Keratinocyte (primary cell): ENCODE results near the gene SCFD2. TPM values are rescaled to one million over a fixed set of nuclear protein-coding genes. Genes with fewer than 3 reads are reported as not detected.
"Not testable (repeated sequence)": the region's sequence is repeated elsewhere in the genome, so short reads cannot be mapped to it uniquely, and the experiment has no call there.

ENCODE experiments used
- DNase-seq: peaks from one replicate; pipeline ENCODE4 v3.0.0-alpha.2; 2011; ENCODE audit warnings: low read depth, missing footprints, low spot score
- FAIRE-seq: peaks from 2 replicates; lab custom pipeline; 2011; peaks lifted over from hg19 to GRCh38; lab: Jason Lieb, UNC
- H2AFZ ChIP-seq: 2 replicates; pipeline ENCODE4 v1.6.0; 2012; ENCODE audit warnings: low read length, control low read depth, inconsistent platforms; ENCODE audit not compliant: control insufficient read depth
- H3K27ac ChIP-seq: 2 replicates; pipeline ENCODE4 v1.5.1; 2011; ENCODE audit warnings: low read length; ENCODE audit not compliant: control insufficient read depth, insufficient read depth
- H3K27me3 ChIP-seq: 3 replicates; pipeline ENCODE4 v1.6.0; 2011; ENCODE audit warnings: low read length; ENCODE audit not compliant: control insufficient read depth, insufficient read depth; ENCODE audit errors: extremely low read depth
- H3K36me3 ChIP-seq, 2 experiments: 2 replicates in 1 of 2; 3 replicates in 1 of 2; pipeline ENCODE4 v1.5.1; 2011; ENCODE audit warnings: low read length in 2 of 2, mild to moderate bottlenecking in 1 of 2; ENCODE audit not compliant: control insufficient read depth in 2 of 2, insufficient read depth in 2 of 2; ENCODE audit errors: extremely low read depth in 1 of 2
- H3K4me1 ChIP-seq: 3 replicates; pipeline ENCODE4 v1.5.1; 2011; ENCODE audit warnings: low read length; ENCODE audit not compliant: control insufficient read depth, insufficient read depth; ENCODE audit errors: extremely low read depth
- H3K4me2 ChIP-seq: 3 replicates; pipeline ENCODE4 v1.6.0; 2011; ENCODE audit warnings: low read depth, low read length; ENCODE audit not compliant: control insufficient read depth, insufficient read depth; ENCODE audit errors: extremely low read depth
- H3K4me3 ChIP-seq, 3 experiments: fragments of 200-600 bp in 1 of 3; sonication (generic) in 1 of 3; 2 replicates in 2 of 3; 3 replicates in 1 of 3; pipeline ENCODE4 v1.5.1; 2011 to 2016; ENCODE audit warnings: low read length in 3 of 3, mild to moderate bottlenecking in 3 of 3, control low read depth in 2 of 3, inconsistent platforms in 1 of 3, low read depth in 1 of 3, mixed read lengths in 1 of 3, mixed run types in 1 of 3, moderate library complexity in 1 of 3; ENCODE audit not compliant: control insufficient read depth in 2 of 3, insufficient read depth in 2 of 3; ENCODE audit errors: extremely low read depth in 1 of 3
- H3K79me2 ChIP-seq: 2 replicates; pipeline ENCODE4 v1.6.0; 2012; ENCODE audit warnings: low read length; ENCODE audit not compliant: control insufficient read depth, insufficient read depth
- H3K9ac ChIP-seq: 3 replicates; pipeline ENCODE4 v1.6.0; 2011; ENCODE audit warnings: low read length; ENCODE audit not compliant: control insufficient read depth, insufficient read depth; ENCODE audit errors: extremely low read depth
- H3K9me1 ChIP-seq: 3 replicates; pipeline ENCODE4 v1.6.0; 2011; ENCODE audit warnings: low read length; ENCODE audit not compliant: control insufficient read depth, insufficient read depth; ENCODE audit errors: extremely low read depth
- H3K9me3 ChIP-seq: 2 replicates; pipeline ENCODE4 v1.5.1; 2012; ENCODE audit warnings: low read depth, low read length; ENCODE audit not compliant: control insufficient read depth
- H4K20me1 ChIP-seq: 3 replicates; pipeline ENCODE4 v1.6.0; 2011; ENCODE audit warnings: low read length; ENCODE audit not compliant: control insufficient read depth, insufficient read depth; ENCODE audit errors: extremely low read depth
- EZH2 ChIP-seq: IDR thresholded peaks from one replicate; pipeline ENCODE4 v1.6.1; 2012; ENCODE audit warnings: inconsistent platforms, mild to moderate bottlenecking, low read length, moderate library complexity
- dilution Hi-C: fragments of 300-500 bp; cut with MboI; formaldehyde crosslinking; loops from one replicate; pipeline ENCODE4 v1.7.0; 2020; ENCODE audit warnings: low sequenced_read_pairs; ENCODE audit not compliant: extremely low pct_ligation_motif_present
- polyA plus RNA-seq, 5 experiments: library from polyadenylated mRNA; depleted of rRNA in 3 of 5; stranded (reverse) in 3 of 5; stranded (forward) in 1 of 5; unstranded in 1 of 5; fragments of >200 nt; gene quantifications; 1 replicate in 1 of 5; 2 replicates in 3 of 5; 3 replicates in 1 of 5; pipeline versions ENCODE4 v1.2.1 to v1.2.3, GENCODE V29; 2011 to 2012; ENCODE audit warnings: missing spikeins in 2 of 5, low read depth in 1 of 5, low replicate concordance in 1 of 5
- TF ChIP-seq, protein P1 (sequence below), 3 experiments: IDR thresholded peaks in 1 of 3; conservative IDR thresholded peaks in 1 of 3; optimal IDR thresholded peaks in 1 of 3; 2 replicates in 2 of 3; 3 replicates in 1 of 3; pipeline versions ENCODE3 to v1.5.1; 2011; ENCODE audit warnings: low read length in 3 of 3, mild to moderate bottlenecking in 3 of 3, moderate library complexity in 2 of 3, control low read depth in 1 of 3, inconsistent platforms in 1 of 3; ENCODE audit not compliant: insufficient read depth in 2 of 3; ENCODE audit errors: extremely low read depth in 1 of 3

Gene SCFD2
- polyA plus RNA-seq, 1 donor (not counting 4 experiments of a cell fraction or from before 2014, with no cell fraction given), result 13.9 TPM

DNA sequence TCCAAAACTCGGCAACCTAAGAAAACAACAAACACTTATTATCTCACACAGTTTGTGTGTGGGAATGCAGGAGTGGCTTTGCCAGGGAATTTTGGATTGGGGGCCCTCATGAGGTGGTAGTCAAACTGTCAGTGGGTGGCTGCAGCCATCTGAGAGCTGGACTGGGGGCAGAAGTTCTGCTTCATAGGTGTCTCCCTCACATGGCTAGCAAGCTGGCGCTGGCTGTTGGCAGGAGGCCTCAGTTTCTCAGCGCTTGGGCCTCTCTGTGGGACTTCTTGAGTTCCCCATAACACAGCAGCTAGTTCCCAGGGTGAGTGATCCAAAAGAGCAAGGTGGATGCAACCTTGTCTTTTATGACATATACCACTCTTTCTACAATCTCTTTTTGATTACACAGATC is 529.7 kb downstream of the SCFD2 start:
- no peak overlapping the region for H3K9ac ChIP-seq
- H3K79me2 ChIP-seq, result no peaks in the 10 kb centered on the region
- H3K36me3 ChIP-seq, result no peaks in the 10 kb centered on the region
- TF ChIP-seq EZH2, result no peak
- TF ChIP-seq, protein P1, sequence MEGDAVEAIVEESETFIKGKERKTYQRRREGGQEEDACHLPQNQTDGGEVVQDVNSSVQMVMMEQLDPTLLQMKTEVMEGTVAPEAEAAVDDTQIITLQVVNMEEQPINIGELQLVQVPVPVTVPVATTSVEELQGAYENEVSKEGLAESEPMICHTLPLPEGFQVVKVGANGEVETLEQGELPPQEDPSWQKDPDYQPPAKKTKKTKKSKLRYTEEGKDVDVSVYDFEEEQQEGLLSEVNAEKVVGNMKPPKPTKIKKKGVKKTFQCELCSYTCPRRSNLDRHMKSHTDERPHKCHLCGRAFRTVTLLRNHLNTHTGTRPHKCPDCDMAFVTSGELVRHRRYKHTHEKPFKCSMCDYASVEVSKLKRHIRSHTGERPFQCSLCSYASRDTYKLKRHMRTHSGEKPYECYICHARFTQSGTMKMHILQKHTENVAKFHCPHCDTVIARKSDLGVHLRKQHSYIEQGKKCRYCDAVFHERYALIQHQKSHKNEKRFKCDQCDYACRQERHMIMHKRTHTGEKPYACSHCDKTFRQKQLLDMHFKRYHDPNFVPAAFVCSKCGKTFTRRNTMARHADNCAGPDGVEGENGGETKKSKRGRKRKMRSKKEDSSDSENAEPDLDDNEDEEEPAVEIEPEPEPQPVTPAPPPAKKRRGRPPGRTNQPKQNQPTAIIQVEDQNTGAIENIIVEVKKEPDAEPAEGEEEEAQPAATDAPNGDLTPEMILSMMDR (optimal IDR thresholded peaks at IDR 0.05 in 1 of 3, IDR thresholded peaks at IDR 0.05 in 1 of 3, conservative IDR thresholded peaks at IDR 0.05 in 1 of 3; ENCODE audit: extremely low read depth in 1 of 3, insufficient read depth in 2 of 3, low read length in 3 of 3), result no peak
- no peak overlapping the region for H3K4me2 ChIP-seq
- no peaks in the 10 kb centered on the region for H3K9me1 ChIP-seq
- dilution Hi-C loops, result no loop called here
- H2AFZ ChIP-seq, result no peak overlapping the region
- no peak for DNase-seq
- H3K4me1 ChIP-seq, result peaks cover 58% of the 10 kb centered on the region
- H3K4me3 ChIP-seq, result no peak overlapping the region
- H3K9me3 ChIP-seq, result no peaks in the 10 kb centered on the region
- H3K27me3 ChIP-seq, result no peaks in the 10 kb centered on the region
- H3K27ac ChIP-seq, result no peak overlapping the region
- no peaks in the 10 kb centered on the region for H4K20me1 ChIP-seq
- FAIRE-seq, result no peak

DNA sequence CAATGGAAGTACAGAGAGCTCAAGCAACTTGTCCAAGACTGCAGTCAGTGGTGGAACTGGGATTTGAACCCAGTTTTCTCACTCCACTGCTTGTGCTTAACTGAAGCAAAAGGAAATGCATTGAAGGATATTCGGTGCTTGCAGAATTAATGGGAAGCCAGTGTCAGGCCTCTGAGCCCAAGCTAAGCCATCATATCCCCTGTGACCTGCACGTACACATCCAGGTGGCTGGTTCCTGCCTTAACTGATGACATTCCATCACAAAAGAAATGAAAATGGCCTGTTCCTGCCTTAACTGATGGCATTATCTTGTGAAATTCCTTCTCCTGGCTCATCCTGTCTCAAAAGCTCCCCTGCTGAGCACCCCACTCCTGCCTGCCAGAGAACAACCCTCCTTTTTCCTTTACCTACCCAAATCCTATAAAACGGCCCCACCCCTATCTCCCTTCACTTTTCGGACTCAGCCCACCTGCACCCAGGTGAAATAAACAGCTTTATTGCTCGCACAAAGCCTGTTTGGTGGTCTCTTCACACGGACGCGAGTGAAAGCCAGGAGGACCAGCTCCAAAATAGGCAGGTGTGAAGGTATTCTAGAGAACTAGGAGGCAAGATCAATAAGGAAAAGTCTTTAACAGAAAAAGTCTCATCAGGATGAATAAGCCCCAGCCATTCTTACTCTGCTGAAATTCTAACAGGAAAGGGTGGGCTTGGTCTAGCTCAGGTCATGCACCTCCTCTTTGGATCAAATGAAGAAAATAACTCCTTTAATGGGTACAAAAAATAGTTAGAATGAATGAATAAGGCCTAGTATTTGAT is 531.0 kb downstream of the SCFD2 start:
- H2AFZ ChIP-seq, dilution Hi-C loops: not testable (repeated sequence)

More for the DNA sequence above, 531.0 kb downstream of the SCFD2 start:
- FAIRE-seq, H3K4me3 ChIP-seq, H3K27me3 ChIP-seq, H3K36me3 ChIP-seq, H3K9me3 ChIP-seq, H4K20me1 ChIP-seq, H3K9me1 ChIP-seq, DNase-seq, H3K27ac ChIP-seq, H3K79me2 ChIP-seq, H3K9ac ChIP-seq: not testable (repeated sequence)
- Histone ChIP-seq H3K4me1 (peaks cover 49% of the 10 kb centered on the region), H3K4me2 (peak overlapping the region; percentile 29)
